Upper lobe of left lung (tissue), 6 donors: ENCODE data around the gene JAKMIP2. TPM values are rescaled to one million over a fixed set of nuclear protein-coding genes. Genes with fewer than 3 reads are reported as not detected.

Experiments used
- ATAC-seq, 2 donors: fragments of 200-7000 bp; cut with Tn5 transposase; one replicate each; pipeline ENCODE4 v1.9.1; 2022; ENCODE audit warnings: mild to moderate bottlenecking in 2 of 2, moderate library complexity in 2 of 2; ENCODE audit not compliant: low FRiP score in 2 of 2
- DNase-seq, 2 donors: peaks; one replicate each; pipeline ENCODE4 v3.0.0-alpha.2; 2019 to 2020
- H3K27ac ChIP-seq, 4 donors: fragments of 200-600 bp; sonication (generic); one replicate each; pipeline ENCODE4 v1.5.1; 2016 to 2019
- H3K27me3 ChIP-seq, 4 donors: fragments of 200-600 bp; sonication (generic); one replicate each; pipeline ENCODE4 v1.5.1; 2017 to 2019
- H3K36me3 ChIP-seq, 4 donors: fragments of 200-600 bp; sonication (generic); one replicate each; pipeline ENCODE4 v1.5.1; 2016 to 2019
- H3K4me1 ChIP-seq, 4 donors: fragments of 200-600 bp; sonication (generic); one replicate each; pipeline ENCODE4 v1.5.1; 2018 to 2019
- H3K4me3 ChIP-seq, 4 donors: fragments of 200-600 bp; sonication (generic); one replicate each; pipeline ENCODE4 v1.5.1; 2017 to 2019; ENCODE audit warnings: mild to moderate bottlenecking in 2 of 4, moderate library complexity in 1 of 4
- H3K9me3 ChIP-seq, 4 donors: fragments of 200-600 bp; sonication (generic); one replicate each; pipeline ENCODE4 v1.5.1; 2018 to 2019
- EP300 ChIP-seq, 4 donors: sonication (generic); formaldehyde crosslinking; IDR thresholded peaks; one replicate each; pipeline ENCODE4 v1.5.1; 2017; ENCODE audit warnings: antibody characterized with exemption in 4 of 4, control low read depth in 2 of 4
- POLR2A ChIP-seq, 4 donors: fragments of 450-650 bp; IDR thresholded peaks; one replicate each; pipeline ENCODE4 v1.5.1; 2016 to 2017; ENCODE audit warnings: antibody characterized with exemption in 4 of 4, mild to moderate bottlenecking in 2 of 4
- POLR2AphosphoS5 ChIP-seq, 2 donors: sonication (generic); formaldehyde crosslinking; IDR thresholded peaks; one replicate each; pipeline ENCODE4 v1.5.1; 2017; ENCODE audit warnings: antibody characterized with exemption in 2 of 2
- WGBS, 2 donors: methylation state at CpG; one replicate each; pipeline ENCODE4 v1.1.5; 2017 to 2018; 5-methylcytosine and 5-hydroxymethylcytosine counted together
- total RNA-seq, 6 donors: library from RNA; depleted of rRNA in 4 of 6; stranded (reverse); fragments of >200 nt in 4 of 6; gene quantifications; one replicate each; pipeline versions ENCODE4 v1.1.0 to v1.2.1, GENCODE V29; 2016 to 2021
- TF ChIP-seq, protein P1 (sequence below), 6 experiments: fragments of 450-650 bp in 4 of 6; fragments of 200-600 bp in 2 of 6; sonication (generic) in 2 of 6; IDR thresholded peaks; one replicate each; pipeline ENCODE4 v1.5.1; 2016 to 2019; ENCODE audit warnings: antibody characterized with exemption in 6 of 6
- donor health status: DM: no; HTN: no; CAD: no; lungs with moderate emphysema.
- donor health status: DM: no; HTN: yes; CAD: no; lungs with severe emphysema.

The JAKMIP2 gene
- total RNA-seq, 6 donors from 2014 or later = 0.91 to 8.4 (median 6.0) TPM

DNA sequence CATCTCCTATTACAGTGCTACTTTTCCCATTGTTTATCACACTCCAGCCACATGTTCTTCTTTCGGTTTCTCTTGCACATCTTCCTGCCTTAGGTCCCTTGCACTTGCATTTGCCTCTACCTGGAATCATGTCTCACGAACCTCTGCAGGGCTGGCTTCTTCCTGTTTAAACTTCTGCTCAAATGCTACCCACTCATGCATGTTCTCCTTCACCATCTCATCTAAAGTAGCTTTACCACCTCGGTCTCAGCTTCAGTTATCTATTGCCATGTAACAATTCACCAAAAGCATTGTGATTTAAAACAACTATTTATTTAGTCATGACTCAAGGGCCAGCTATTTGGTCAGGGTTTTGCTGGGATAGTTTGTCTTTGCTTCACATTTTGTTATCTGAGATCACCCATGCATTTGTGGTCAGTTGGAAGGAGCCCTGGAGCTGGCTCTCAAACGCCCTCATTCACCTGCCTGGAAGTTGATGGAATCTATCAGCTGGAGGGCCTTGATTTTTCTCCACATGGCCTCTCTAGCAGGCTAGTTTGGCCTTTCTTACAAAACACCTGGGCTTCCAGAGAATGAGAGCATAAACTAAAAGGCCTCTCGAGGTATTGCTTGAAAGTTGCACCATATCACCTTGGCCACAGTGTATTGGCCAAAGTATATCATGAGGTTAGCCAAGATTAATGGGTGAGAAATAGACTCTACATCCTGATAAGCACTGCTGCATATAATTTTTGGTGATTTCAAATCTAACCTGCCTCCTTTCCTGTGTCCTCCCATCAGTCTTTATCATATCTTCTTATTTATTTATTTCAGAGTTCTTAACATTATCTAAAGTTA is 27.5 kb upstream of the JAKMIP2 start:
- TF ChIP-seq POLR2A (IDR thresholded peaks at IDR 0.05) (no peak), POLR2AphosphoS5 (IDR thresholded peaks at IDR 0.05) (no peak), EP300 (IDR thresholded peaks at IDR 0.05) (no peak)
- TF ChIP-seq, protein P1, sequence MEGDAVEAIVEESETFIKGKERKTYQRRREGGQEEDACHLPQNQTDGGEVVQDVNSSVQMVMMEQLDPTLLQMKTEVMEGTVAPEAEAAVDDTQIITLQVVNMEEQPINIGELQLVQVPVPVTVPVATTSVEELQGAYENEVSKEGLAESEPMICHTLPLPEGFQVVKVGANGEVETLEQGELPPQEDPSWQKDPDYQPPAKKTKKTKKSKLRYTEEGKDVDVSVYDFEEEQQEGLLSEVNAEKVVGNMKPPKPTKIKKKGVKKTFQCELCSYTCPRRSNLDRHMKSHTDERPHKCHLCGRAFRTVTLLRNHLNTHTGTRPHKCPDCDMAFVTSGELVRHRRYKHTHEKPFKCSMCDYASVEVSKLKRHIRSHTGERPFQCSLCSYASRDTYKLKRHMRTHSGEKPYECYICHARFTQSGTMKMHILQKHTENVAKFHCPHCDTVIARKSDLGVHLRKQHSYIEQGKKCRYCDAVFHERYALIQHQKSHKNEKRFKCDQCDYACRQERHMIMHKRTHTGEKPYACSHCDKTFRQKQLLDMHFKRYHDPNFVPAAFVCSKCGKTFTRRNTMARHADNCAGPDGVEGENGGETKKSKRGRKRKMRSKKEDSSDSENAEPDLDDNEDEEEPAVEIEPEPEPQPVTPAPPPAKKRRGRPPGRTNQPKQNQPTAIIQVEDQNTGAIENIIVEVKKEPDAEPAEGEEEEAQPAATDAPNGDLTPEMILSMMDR (IDR thresholded peaks at IDR 0.05) = no peak
- Histone ChIP-seq H3K9me3 (no peaks in the 10 kb centered on the region), H3K27me3 (no peaks in the 10 kb centered on the region), H3K4me1 (peaks cover 0 to 7% (median 2%) of the 10 kb centered on the region in 4 donors), H3K27ac (no peak overlapping the region), H3K36me3 (no peaks in the 10 kb centered on the region), H3K4me3 (no peak overlapping the region)
- WGBS, 2 donors = 60 to 65% methylated on average over 5 of the region's 5 CpGs
- DNase-seq (no peak), ATAC-seq (no peak)

DNA sequence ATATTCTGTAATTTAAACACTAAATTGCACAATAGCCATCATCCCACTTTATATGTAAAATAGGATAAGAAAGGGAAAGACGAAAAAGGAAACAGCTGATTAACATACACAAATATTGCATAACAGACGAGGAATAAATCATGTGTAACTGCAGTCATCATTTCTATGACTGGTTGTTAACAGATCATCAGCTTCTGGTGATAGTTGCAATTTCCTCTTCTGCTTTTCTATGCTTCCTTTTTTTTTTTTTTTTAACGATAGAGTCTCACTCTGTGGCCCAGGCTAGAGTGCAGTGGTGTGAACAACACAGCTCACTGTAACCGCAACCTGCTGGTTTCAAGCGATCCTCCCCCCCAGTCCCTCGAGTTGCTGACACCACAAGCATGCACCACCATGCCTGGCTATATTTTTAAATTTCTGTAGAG is 22.5 kb upstream of the JAKMIP2 start:
- H3K27ac ChIP-seq = peak overlapping the region in 2 of 4 donors; percentile 34 to 35
- H3K4me3 ChIP-seq = no peak overlapping the region
- ATAC-seq = peak; percentile 46 to 82
- DNase-seq = peak in 1 of 2 donors; percentile 65
- no peaks in the 10 kb centered on the region for H3K36me3 ChIP-seq
- no peaks in the 10 kb centered on the region for H3K27me3 ChIP-seq
- TF ChIP-seq, protein P1 (IDR thresholded peaks at IDR 0.05) = no peak
- TF ChIP-seq EP300 (IDR thresholded peaks at IDR 0.05) (peak in 2 of 4 donors; percentile 53 to 76), POLR2AphosphoS5 (IDR thresholded peaks at IDR 0.05) (peak in 1 of 2 donors; percentile 38)
- H3K9me3 ChIP-seq = no peaks in the 10 kb centered on the region
- peaks cover 0 to 16% (median 8%) of the 10 kb centered on the region in 4 donors for H3K4me1 ChIP-seq
- WGBS, 2 donors = 20 to 33% methylated on average over 6 of the region's 6 CpGs

DNA sequence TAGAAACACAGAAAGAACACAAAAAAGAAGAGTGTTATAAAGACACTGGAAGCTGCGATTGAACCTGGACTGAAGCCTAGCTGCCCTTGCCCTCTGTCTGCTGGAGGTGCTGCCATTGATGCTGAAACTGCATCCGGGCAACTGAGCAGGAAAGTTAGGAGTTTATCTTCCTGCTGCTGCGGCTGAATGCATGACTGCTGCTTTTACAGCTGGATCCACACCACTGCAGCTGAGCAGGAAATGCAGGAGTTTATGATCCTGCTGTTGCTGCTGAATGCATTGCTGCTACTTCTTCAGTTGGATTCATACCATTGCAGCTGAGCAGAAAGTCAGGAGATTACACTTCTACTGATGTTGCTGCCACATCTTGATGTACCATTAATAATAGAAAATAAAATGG is 21.8 kb upstream of the JAKMIP2 start:
- Histone ChIP-seq H3K4me3 (no peak overlapping the region), H3K9me3 (no peaks in the 10 kb centered on the region), H3K27ac (peak overlapping the region in 2 of 4 donors; percentile 34 to 35), H3K4me1 (peaks cover 0 to 16% (median 8%) of the 10 kb centered on the region in 4 donors), H3K27me3 (no peaks in the 10 kb centered on the region), H3K36me3 (no peaks in the 10 kb centered on the region)
- ATAC-seq (no peak), DNase-seq (no peak)
- WGBS, 2 donors = 44 to 71% methylated on average over 3 of the region's 3 CpGs
- TF ChIP-seq EP300 (IDR thresholded peaks at IDR 0.05) (no peak), POLR2AphosphoS5 (IDR thresholded peaks at IDR 0.05) (no peak), POLR2A (IDR thresholded peaks at IDR 0.05) (no peak)
- TF ChIP-seq, protein P1 (IDR thresholded peaks at IDR 0.05) = no peak

DNA sequence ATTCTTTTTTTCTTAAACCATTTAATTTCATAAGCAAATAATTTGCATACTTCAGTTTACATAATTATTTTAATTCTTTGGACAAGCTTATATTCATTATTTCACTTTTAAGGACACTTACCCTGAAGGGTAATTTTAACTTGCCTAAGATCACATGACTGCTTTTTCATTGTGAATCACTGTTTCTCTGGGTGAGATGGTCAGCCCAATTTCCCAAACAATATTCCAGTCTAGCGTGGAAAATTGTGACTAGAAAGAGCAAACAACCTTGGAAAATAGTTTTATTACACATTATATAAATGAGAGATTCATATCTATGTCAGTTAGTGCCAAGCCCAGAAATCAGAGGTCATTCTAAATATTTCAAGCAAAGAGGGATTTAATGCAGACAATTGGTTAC is 21.4 kb upstream of the JAKMIP2 start:
- Histone ChIP-seq H3K27ac (no peak overlapping the region), H3K9me3 (no peaks in the 10 kb centered on the region), H3K4me3 (no peak overlapping the region), H3K27me3 (no peaks in the 10 kb centered on the region), H3K36me3 (no peaks in the 10 kb centered on the region), H3K4me1 (peaks cover 0 to 16% (median 8%) of the 10 kb centered on the region in 4 donors)
- ATAC-seq = no peak
- TF ChIP-seq, protein P1 (IDR thresholded peaks at IDR 0.05) = no peak
- TF ChIP-seq POLR2AphosphoS5 (IDR thresholded peaks at IDR 0.05) (no peak), POLR2A (IDR thresholded peaks at IDR 0.05) (no peak), EP300 (IDR thresholded peaks at IDR 0.05) (no peak)
- DNase-seq = no peak
- WGBS, 2 donors = 0 to 56% methylated on average over 1 of the region's 1 CpG
